ENCODE data around the gene RAB14. TPM values are rescaled to one million over a fixed set of nuclear protein-coding genes. Genes with fewer than 3 reads are reported as not detected.

Gene RAB14
- total and polyA plus RNA-seq, 10 of the 15 experiments (the other 5 are each of a cell fraction or from before 2014, with no cell fraction given): 16.7 to 59.9 (median 25.4) TPM

- FAIRE-seq (no peak), DNase-seq (ENCODE audit: low read depth, low spot score) (no peak), ATAC-seq (peak; percentile 62)
- ChIA-PET SMC1A (ENCODE audit: uncharacterized antibody, unreplicated experiment) (interaction anchor here (4.8 kb wide), 1 partner anchor 9 kb away, joined by 44 read pairs; no protein-coding TSS in a partner anchor), RAD21 (ENCODE audit: unreplicated experiment) (interaction anchor here (0.7 to 1.2 kb wide), 2 partner anchors 75 to 157 kb away, joined by 3 to 4 read pairs; no protein-coding TSS in a partner anchor), CTCF (interaction anchor here (1.0 to 1.3 kb wide), 2 partner anchors 17 to 158 kb away, joined by 3 to 5 read pairs; no protein-coding TSS in a partner anchor), POLR2A (interaction anchor here (0.7 kb wide), 1 partner anchor 75 kb away, joined by 3 read pairs; no protein-coding TSS in a partner anchor)
- Histone ChIP-seq H3K36me3 (ENCODE audit: control insufficient read depth in 2 of 2, insufficient read depth in 2 of 2, low read length in 1 of 2) (no peaks in the 10 kb centered on the region), H4K20me1 (ENCODE audit: control insufficient read depth, insufficient read depth) (0 out of 2 replicates have a peak, but pooled peaks cover 4% of the 10 kb centered on the region), H3K79me2 (ENCODE audit: control insufficient read depth, insufficient read depth, low read length) (peaks cover 100% of the 10 kb centered on the region), H3K9ac (ENCODE audit: control insufficient read depth, insufficient read depth, low read length) (no peak overlapping the region), H3K27me3 (replicated peaks in 1 of 2; ENCODE audit: control insufficient read depth in 2 of 2, insufficient read depth in 2 of 2, low read length in 1 of 2) (no peaks in the 10 kb centered on the region), H3K27ac (ENCODE audit: control insufficient read depth, insufficient read depth) (peak overlapping the region; percentile 47), H3K4me1 (ENCODE audit: control insufficient read depth, insufficient read depth, low read length) (peaks cover 8% of the 10 kb centered on the region), H3K4me3 (0 out of 2 replicates have a peak overlapping the region, but pooled peaks have one; percentile 38), H3K4me2 (ENCODE audit: control insufficient read depth, insufficient read depth) (peak overlapping the region; percentile 84), H3K9me3 (replicated peaks; ENCODE audit: control insufficient read depth, insufficient read depth, low read length) (no peaks in the 10 kb centered on the region), H2AFZ (ENCODE audit: control insufficient read depth, low read depth, low read length) (no peak overlapping the region)
- whole genome bisulfite sequencing (ENCODE audit: insufficient coverage, insufficient replicate concordance, low lambda C conversion rate, missing lambda C conversion rate): 15% methylated on average over 4 of the region's 4 CpGs
- no TSS peak for BruUV-seq (replicated peaks)
- TF ChIP-seq SREBF2 (IDR thresholded peaks at IDR 0.05; ENCODE audit: low read length) (0 out of 2 replicates have a peak, but pooled peaks have one; percentile 28), TCF7 (IDR thresholded peaks at IDR 0.05; ENCODE audit: borderline replicate concordance) (no peak)
- intact Hi-C loops (cut with micrococcal nuclease; ENCODE audit: unreplicated experiment) (loop anchor here (5.0 kb wide), 1 partner anchor 269 kb away; the partner anchor contains the start of gene TRAF1), in situ Hi-C loops (cut with MboI) (no loop called here)
These were observed 5.3 kb downstream of the RAB14 start for GRCh38 chr9:121196389-121196788.

- no peaks in the 10 kb centered on the region for H3K9me3 ChIP-seq (replicated peaks; ENCODE audit: control insufficient read depth, insufficient read depth, low read length)
- H3K4me2 ChIP-seq (ENCODE audit: control insufficient read depth, insufficient read depth): peak overlapping the region; percentile 84
- WGBS (ENCODE audit: insufficient coverage, insufficient replicate concordance, low lambda C conversion rate, missing lambda C conversion rate): 0% methylated on average over 1 of the region's 1 CpG
- POLR2A ChIA-PET: interaction anchor here (1.0 kb wide), 1 partner anchor 40 kb away, joined by 3 read pairs; no protein-coding TSS in a partner anchor
- SMC1A ChIA-PET (ENCODE audit: uncharacterized antibody, unreplicated experiment): interaction anchor here (1.3 to 1.8 kb wide), 3 partner anchors 9 to 39 kb away, joined by 3 to 9 read pairs (median 3); no protein-coding TSS in a partner anchor
- H3K27me3 ChIP-seq (replicated peaks in 1 of 2; ENCODE audit: control insufficient read depth in 2 of 2, insufficient read depth in 2 of 2, low read length in 1 of 2): no peaks in the 10 kb centered on the region
- CTCF ChIA-PET: interaction anchor here (1.0 to 2.0 kb wide), 5 partner anchors 9 to 56 kb away, joined by 3 to 9 read pairs (median 3); no protein-coding TSS in a partner anchor
- no peak overlapping the region for H2AFZ ChIP-seq (ENCODE audit: control insufficient read depth, low read depth, low read length)
- no peaks in the 10 kb centered on the region; the same call in 1 of the 2 replicates for H4K20me1 ChIP-seq (ENCODE audit: control insufficient read depth, insufficient read depth)
- no peak overlapping the region for H3K4me3 ChIP-seq
- H3K27ac ChIP-seq (ENCODE audit: control insufficient read depth, insufficient read depth): peak overlapping the region; percentile 58; the same call in 1 of the 2 replicates
- H3K79me2 ChIP-seq (ENCODE audit: control insufficient read depth, insufficient read depth, low read length): peaks cover 100% of the 10 kb centered on the region
- H3K9ac ChIP-seq (ENCODE audit: control insufficient read depth, insufficient read depth, low read length): peak overlapping the region; percentile 26; the same call in 1 of the 2 replicates
- RAD21 ChIA-PET (ENCODE audit: unreplicated experiment): interaction anchor here (0.6 to 2.3 kb wide), 4 partner anchors 9 to 97 kb away, joined by 3 to 6 read pairs (median 3); no protein-coding TSS in a partner anchor
- ATAC-seq (peak; percentile 51), FAIRE-seq (no peak), DNase-seq (ENCODE audit: low read depth, low spot score) (no peak)
- in situ Hi-C loops (cut with MboI) (no loop called here), intact Hi-C loops (cut with micrococcal nuclease; ENCODE audit: unreplicated experiment) (loop anchor here (5.0 kb wide), 2 partner anchors 72 to 267 kb away; partner anchors contain the start of gene TRAF1)
- peaks cover 8% of the 10 kb centered on the region for H3K4me1 ChIP-seq (ENCODE audit: control insufficient read depth, insufficient read depth, low read length)
- H3K36me3 ChIP-seq (ENCODE audit: control insufficient read depth in 2 of 2, insufficient read depth in 2 of 2, low read length in 1 of 2): no peaks in the 10 kb centered on the region
- no TSS peak for BruUV-seq (replicated peaks)
- TF ChIP-seq, protein P1, sequence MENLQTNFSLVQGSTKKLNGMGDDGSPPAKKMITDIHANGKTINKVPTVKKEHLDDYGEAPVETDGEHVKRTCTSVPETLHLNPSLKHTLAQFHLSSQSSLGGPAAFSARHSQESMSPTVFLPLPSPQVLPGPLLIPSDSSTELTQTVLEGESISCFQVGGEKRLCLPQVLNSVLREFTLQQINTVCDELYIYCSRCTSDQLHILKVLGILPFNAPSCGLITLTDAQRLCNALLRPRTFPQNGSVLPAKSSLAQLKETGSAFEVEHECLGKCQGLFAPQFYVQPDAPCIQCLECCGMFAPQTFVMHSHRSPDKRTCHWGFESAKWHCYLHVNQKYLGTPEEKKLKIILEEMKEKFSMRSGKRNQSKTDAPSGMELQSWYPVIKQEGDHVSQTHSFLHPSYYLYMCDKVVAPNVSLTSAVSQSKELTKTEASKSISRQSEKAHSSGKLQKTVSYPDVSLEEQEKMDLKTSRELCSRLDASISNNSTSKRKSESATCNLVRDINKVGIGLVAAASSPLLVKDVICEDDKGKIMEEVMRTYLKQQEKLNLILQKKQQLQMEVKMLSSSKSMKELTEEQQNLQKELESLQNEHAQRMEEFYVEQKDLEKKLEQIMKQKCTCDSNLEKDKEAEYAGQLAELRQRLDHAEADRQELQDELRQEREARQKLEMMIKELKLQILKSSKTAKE (IDR thresholded peaks at IDR 0.05; ENCODE audit: low read depth, poor library complexity, severe bottlenecking): no peak
- TF ChIP-seq, protein P2, sequence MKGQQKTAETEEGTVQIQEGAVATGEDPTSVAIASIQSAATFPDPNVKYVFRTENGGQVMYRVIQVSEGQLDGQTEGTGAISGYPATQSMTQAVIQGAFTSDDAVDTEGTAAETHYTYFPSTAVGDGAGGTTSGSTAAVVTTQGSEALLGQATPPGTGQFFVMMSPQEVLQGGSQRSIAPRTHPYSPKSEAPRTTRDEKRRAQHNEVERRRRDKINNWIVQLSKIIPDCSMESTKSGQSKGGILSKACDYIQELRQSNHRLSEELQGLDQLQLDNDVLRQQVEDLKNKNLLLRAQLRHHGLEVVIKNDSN (IDR thresholded peaks at IDR 0.05; ENCODE audit: borderline replicate concordance, extremely low read length, insufficient read depth, low read depth, low read length): no peak
- TF ChIP-seq HDAC2 (IDR thresholded peaks at IDR 0.05) (no peak), CBFB (IDR thresholded peaks at IDR 0.05; ENCODE audit: low read depth) (no peak), ATF3 (IDR thresholded peaks at IDR 0.05; ENCODE audit: borderline replicate concordance, extremely low read depth, low read depth, low read length) (no peak), MTA2 (IDR thresholded peaks at IDR 0.05; ENCODE audit: low read depth) (peak; percentile 77; the same call in 1 of the 2 replicates), NFIC (IDR thresholded peaks at IDR 0.05; ENCODE audit: low read depth, low read length) (no peak), ZNF622 (IDR thresholded peaks at IDR 0.05) (no peak), GABPA (IDR thresholded peaks at IDR 0.05; ENCODE audit: low read depth) (no peak), BRCA1 (IDR thresholded peaks at IDR 0.05; ENCODE audit: low read depth, low read length) (no peak), CHD1 (IDR thresholded peaks at IDR 0.05; ENCODE audit: low read depth, low read length) (no peak), PAX8 (IDR thresholded peaks at IDR 0.05) (no peak)
These were observed 6.9 kb downstream of the RAB14 start for GRCh38 chr9:121194730-121195129.
